ACHN (cell line): Measurements from ENCODE around the gene REC8.

Experiments used
- DNase-seq: peaks from one replicate; pipeline ENCODE4 v3.0.0-alpha.2; 2015
- in situ Hi-C: cut with HindIII; loops from 2 replicates; pipeline ENCODE4 v1.10.0; 2017; ENCODE audit warnings: low sequenced_read_pairs, low pct_ligation_motif_present, low pct_unique_long_range_greater_than_20kb

REC8 gene

GRCh38 chr14:24151404-24152080 lies 20.3 kb upstream of the REC8 start:
- no peak for DNase-seq
- in situ Hi-C loops, result no loop called here

GRCh38 chr14:24155100-24155499 lies 16.8 kb upstream of the REC8 start:
- in situ Hi-C loops, result no loop called here
- no peak for DNase-seq

- in situ Hi-C loops, result no loop called here
- DNase-seq, result no peak
These were observed 15.0 kb upstream of the REC8 start for GRCh38 chr14:24156840-24157239.

GRCh38 chr14:24157331-24157730 lies 14.5 kb upstream of the REC8 start:
- in situ Hi-C loops, result no loop called here
- no peak for DNase-seq

DNA sequence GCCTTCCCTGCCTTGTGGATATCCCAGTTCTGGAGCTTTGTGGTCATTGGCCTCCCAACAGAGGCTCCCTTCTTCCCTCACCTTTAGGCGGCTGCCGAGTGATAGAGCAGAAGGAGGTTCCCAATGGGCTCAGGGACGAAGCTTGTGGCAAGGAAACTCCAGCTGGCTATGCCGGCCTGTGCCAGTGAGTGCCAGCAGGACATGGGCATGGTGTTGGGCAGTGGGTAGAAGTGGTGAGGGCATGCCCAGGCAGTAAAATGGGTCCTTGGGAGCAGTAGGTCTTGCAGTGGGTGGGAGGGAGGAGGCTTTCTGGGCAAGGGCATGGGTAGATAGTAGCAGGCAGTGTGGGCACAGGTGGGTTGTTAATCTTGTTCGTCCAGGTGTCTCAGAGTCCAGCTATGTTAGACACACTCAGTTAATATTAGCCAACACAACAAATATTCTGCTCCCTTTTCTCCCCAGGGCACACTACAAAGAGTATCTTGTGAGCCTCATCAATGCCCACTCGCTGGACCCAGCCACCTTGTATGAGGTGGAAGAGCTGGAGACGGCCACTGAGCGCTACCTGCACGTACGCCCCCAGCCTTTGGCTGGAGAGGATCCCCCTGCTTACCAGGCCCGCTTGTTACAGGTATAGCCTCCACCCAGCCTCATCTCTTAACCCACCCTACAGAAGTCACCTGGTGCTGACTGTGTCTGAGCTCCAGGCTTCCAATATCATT lies 11.9 kb upstream of the REC8 start:
- DNase-seq, result no peak
- in situ Hi-C loops, result no loop called here

GRCh38 chr14:24160499-24160849 lies 11.4 kb upstream of the REC8 start:
- no peak for DNase-seq
- in situ Hi-C loops, result no loop called here

- DNase-seq, result peak; percentile 93
- in situ Hi-C loops, result no loop called here
These were observed 10.8 kb upstream of the REC8 start, which contains the start of gene IRF9 for GRCh38 chr14:24160850-24161804. IRF9 (plus strand) TSS chr14:24161265; CDS start chr14:24162145, 880 bp downstream.

- in situ Hi-C loops, result no loop called here
- no peak for DNase-seq
These were observed 9.8 kb upstream of the REC8 start for GRCh38 chr14:24162093-24162492.

GRCh38 chr14:24164518-24164991 lies 7.3 kb upstream of the REC8 start:
- no peak for DNase-seq
- in situ Hi-C loops, result no loop called here

DNA sequence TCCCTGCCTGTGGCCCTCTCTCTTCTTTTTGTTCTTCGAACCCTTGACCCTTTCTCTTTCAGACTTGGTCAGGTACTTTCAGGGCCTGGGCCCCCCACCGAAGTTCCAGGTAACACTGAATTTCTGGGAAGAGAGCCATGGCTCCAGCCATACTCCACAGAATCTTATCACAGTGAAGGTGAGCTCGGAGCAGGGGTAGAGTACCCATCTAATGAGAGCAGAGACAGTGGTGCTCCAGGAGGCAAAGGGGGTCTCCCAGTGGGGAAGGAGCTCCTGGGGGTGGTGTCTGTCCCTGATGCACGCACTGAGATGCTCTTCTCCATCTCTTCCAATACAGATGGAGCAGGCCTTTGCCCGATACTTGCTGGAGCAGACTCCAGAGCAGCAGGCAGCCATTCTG lies 6.1 kb upstream of the REC8 start:
- in situ Hi-C loops, result no loop called here
- DNase-seq, result no peak

GRCh38 chr14:24167469-24168114 lies 4.3 kb upstream of the REC8 start:
- no peak for DNase-seq
- in situ Hi-C loops, result no loop called here

GRCh38 chr14:24172261-24172860 lies 481 bp downstream of the REC8 start:
- in situ Hi-C loops, result no loop called here
- no peak for DNase-seq

GRCh38 chr14:24172871-24173281 lies 996 bp downstream of the REC8 start:
- in situ Hi-C loops, result no loop called here
- DNase-seq, result no peak

DNA sequence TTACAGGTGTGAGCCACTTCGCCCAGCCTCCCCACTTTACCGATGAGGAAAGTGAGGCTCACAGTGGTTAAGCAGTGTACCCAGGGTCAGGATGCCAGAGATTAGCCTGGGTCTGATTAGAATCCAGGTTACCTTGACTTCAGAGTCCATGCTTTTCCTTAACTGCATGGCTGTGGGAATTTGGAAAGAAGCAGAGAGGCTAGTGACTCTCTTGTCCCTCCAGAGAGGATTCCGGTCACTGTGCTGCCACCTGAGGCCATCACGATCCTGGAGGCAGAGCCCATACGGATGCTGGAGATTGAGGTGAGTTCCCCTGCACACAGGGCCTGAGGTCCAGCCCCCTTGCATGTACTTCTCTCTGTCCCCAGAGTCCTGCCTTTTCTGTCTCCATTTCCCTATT lies 4.7 kb downstream of the REC8 start:
- DNase-seq, result no peak
- in situ Hi-C loops, result no loop called here

- DNase-seq, result no peak
- in situ Hi-C loops, result no loop called here
These were observed 5.4 kb downstream of the REC8 start for GRCh38 chr14:24177041-24177825.

- no peak for DNase-seq
- in situ Hi-C loops, result no loop called here
These were observed 6.0 kb downstream of the REC8 start for GRCh38 chr14:24177891-24178290.

DNA sequence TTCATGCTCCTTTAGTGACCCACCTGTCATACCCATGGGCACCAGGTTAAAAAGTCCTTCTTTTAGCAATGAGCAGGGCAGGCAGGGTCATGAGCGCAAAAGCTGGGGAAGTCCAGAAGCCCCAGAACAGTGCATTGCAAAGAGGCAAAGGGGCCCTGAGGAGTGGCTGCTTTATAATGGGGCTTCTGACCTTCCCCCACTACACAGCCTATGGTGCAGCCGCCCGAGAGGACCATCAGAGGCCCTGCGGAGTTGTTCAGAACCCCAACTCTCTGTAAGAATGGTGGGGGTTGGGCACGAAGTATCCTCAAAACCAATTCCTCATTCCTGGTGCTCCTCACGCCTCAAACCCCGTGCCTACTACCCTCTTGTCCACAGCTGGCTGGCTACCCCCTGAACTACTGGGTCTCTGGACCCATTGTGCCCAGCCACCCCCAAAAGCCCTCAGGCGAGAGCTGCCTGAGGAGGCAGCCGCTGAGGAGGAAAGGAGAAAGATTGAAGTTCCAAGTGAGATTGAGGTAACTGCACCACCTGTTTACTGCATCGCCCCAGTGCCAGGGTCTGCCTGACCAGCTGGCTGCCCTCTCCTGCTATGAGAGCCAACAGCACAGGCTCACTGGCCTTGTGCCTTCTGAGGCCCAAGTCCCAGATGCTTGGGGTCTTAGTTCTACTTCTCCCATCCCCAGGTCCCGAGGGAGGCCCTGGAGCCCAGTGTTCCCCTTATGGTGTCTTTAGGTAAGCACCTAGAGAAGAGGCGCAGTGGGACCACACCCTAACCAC lies 6.7 kb downstream of the REC8 start:
- in situ Hi-C loops, result no loop called here
- DNase-seq, result no peak
